ENCODE data around the gene RBM20.
"Not testable (repeated sequence)": the region's sequence is repeated elsewhere in the genome, so short reads cannot be mapped to it uniquely, and the experiment has no call there.

RBM20 gene

DNA sequence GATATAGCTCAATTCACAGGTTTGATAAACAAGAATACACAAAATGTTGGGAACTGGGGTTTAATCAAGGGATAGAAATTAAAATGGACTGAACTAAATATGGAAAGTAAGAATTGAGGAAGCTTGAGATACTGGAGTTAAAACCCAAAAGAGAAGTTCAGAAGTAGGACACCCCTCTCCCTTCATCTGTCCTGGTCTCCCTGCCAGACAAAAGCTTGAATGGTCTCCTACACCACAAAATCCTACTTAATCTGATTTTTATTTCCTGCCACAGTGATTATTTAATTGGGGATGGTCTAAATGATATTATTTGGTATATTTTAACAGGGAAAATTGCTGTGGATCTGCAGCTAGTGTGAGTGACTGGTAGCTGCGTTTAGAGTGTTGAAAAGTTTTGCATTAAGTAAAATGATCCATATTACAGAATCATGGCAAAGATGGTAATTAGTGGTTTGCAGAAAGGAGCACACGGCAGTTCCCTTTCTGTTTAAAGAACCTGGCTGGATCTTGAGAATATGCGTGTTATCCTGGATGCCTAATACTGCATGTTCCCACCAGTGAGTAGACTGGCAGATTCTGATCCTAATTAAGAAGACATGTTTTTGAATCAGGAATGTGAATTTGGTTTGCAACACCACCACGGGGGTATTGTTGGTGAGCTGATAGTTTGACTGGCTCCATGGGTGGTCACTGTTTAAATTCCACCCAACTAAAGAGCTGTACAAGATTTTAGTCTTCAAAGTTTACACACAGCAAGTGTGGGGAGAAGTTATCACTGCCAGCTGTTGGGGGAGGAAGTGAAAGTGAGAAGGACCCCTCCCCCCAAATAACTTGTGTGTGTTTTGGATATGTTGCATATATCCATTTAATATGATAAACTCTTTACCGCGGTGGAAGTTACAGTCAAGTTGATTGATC lies 5.5 kb downstream of the RBM20 start:
- no peak for DNase-seq

- no peak for DNase-seq
Measured at GRCh38 chr10:110650265-110650668, 6.1 kb downstream of the RBM20 start.

DNA sequence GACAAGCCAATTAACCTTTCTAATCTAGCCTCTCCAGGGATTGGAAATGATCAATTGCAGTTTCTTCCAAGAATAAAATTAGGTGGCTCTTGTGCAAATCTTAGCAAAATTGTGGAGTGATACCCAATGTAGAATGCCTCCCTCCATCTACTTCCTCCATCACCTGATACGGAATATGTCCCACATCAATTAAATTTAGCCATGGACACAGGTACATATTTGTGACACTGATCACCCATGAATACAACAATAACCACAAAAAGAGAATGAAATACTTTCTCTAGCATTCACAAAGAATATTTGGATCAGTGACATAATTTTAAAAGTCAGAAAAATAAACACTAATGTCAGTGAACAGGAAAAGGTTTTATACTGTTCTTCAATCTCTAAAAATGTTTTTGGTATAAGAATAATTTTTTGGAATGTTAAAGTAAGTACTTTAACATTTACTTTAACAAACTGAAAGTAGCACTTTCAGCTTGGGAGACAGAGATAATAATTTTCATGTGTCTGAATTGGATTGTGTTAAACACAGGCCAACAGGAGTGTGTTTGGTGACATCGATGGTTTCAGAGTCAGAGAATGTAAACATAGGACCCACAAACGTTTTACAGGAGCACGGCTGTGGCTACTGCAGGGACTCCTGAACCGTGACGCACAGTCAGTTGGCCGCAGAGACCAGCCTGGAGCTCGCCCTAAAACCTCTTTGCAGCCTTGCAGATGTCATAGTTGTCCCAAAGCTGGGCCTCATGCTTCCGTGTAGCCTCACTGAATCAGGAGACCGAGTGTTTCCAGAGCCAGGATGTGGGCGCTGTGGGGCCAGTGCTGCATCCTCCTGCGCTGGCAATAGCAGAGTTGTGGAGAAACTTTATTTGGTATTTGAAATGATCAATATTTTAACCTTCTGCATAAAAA lies 7.2 kb downstream of the RBM20 start:
- no peak for DNase-seq

GRCh38 chr10:110652475-110653118 lies 8.5 kb downstream of the RBM20 start:
- no peak for DNase-seq

- DNase-seq: no peak
Measured at GRCh38 chr10:110655320-110655719, 11.2 kb downstream of the RBM20 start.

DNA sequence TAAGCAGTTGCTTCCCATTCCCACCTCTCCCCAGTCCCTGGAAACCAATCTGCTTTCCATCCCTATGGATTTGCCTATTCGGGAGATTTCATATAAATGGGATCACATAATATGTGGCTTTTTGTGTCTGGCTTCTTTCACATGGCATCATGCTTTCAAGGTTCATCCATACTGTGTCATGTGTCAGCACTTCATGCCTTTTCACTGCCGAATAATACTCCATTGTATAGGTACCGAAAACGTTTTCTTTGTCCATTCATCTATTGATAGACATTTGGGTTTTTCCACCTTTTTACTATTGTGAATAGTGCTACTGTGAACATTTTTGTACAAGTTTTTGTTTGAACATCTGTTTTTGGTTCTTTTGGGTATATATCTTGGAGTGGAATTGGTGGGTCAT lies 12.5 kb downstream of the RBM20 start:
- DNase-seq: no peak

- no peak for DNase-seq
Measured at GRCh38 chr10:110657973-110658691, 14.0 kb downstream of the RBM20 start.

- no peak for DNase-seq
Measured at GRCh38 chr10:110659558-110659957, 15.4 kb downstream of the RBM20 start.

GRCh38 chr10:110660289-110660688 lies 16.2 kb downstream of the RBM20 start:
- DNase-seq: not testable (repeated sequence)

- no peak for DNase-seq
Measured at GRCh38 chr10:110661292-110661691, 17.2 kb downstream of the RBM20 start.

- DNase-seq: no peak
Measured at GRCh38 chr10:110664483-110665420, 20.6 kb downstream of the RBM20 start.

GRCh38 chr10:110666259-110666658 lies 22.1 kb downstream of the RBM20 start:
- DNase-seq: not testable (repeated sequence)

DNA sequence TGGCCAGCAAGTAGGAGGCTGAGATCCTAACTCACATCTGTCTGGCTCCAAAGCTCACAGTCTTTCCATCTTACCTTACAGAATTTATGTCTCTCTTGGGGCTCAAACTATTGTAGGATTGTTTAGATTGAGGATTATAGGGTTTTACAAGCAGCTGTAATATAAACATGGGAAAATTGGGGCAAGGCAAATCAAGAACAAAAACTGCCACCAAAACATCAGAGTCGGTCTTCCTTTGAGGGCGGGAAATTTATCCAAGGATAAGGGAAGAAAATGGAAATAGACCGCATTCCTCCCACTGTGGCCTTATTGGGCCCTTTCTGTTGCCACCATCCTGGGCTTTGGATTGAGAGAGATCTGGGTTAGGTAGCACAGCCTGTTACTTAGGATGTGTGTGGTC lies 22.5 kb downstream of the RBM20 start:
- DNase-seq: no peak

- no peak for DNase-seq
Measured at GRCh38 chr10:110667620-110668343, 23.6 kb downstream of the RBM20 start.

DNA sequence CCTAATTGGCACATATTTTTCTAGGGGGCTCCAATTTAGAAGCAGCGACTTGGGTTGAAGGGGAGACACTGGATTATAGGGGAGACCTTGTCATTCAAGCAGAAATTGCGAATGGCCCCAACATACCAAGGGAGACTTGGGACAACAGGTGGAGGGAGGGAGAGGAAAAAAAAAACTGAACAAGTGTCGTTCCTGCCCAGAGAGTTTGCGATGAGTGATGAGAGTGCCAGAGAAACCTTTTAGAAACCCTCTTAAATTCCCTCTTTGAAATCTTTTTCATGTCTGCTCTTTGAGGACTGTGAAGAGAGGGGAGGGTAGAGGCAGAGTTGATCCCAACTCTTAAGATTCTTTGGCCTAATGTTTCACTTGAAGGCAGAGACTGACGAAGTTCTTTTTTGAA lies 24.3 kb downstream of the RBM20 start:
- no peak for DNase-seq

GRCh38 chr10:110670335-110670734 lies 26.2 kb downstream of the RBM20 start:
- no peak for DNase-seq

DNA sequence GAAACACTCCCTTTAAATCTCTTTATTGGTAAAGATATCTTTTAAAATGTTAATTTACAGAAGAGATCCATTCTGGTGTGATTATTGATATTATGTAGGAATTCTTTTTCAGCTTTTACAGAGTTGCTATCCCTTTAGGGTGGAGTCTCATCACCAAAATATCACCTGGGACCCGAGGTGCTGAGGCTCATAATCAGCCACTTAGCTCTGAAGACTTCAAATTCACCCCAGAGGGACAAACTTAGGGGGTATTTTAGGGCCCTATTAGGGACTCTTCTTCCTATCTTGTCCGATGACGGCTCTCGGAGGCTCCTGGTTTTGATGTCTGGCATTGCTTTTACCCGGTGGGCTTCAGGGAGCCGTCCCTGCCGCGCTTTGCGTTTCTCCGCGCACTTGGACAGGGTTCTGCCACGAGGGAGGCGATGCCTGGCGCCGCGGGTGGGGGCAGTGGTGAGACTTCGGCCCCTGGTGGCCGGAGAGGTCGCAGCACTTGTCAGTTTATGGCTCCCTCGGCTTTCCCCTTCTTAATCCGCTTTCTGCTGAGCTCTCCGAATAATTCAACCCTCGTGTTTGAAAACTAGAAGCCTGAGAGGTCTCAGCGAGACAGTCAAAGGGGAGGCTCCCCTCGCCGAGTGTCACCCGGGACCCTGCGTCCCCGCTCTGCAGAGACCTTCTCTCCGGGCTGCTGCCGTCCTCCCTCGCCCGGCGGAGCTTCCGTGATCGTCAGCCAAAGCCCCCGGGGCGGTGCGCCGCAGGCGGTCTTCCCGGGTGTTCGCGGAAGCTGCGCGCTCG lies 27.8 kb downstream of the RBM20 start:
- DNase-seq: peak; percentile 57

DNA sequence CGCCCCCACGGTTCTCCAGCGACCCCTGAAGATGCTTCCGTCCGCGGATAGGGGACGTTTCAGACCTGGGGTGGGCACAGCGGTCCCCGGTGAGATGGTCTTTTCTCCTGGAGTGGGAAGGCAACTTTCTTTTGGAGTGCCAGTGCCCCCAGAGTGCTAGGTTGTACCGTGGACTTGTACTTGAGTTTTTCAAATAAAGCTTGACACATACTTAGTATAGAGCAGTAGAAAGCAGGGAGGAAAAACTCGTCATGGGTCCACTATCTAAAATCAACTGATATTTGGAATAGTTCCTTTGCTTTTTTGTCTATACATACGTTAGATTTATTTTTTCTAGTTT lies 28.4 kb downstream of the RBM20 start:
- no peak for DNase-seq

DNA sequence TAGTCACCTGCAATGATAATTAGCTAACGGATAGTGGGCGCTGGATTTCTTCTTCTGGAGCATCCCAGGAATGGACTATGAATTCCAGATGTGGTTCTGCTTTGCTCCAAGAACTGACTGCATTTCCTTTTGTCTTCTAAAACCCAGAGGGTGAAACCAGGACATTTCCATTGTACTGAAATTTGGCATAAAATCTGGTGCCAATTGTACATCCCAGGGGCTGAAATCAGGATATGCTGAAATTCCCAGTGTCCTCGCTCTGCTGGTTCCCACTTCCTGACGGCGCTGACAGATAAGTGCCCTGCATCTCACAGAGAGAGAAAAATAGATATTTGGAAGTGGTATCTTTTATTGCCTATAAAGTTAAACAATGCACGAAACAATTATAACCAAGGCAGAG lies 31.9 kb downstream of the RBM20 start:
- no peak for DNase-seq
